Measurements from ENCODE around the gene CCNF. TPM values are rescaled to one million over a fixed set of nuclear protein-coding genes. Genes with fewer than 3 reads are reported as not detected.

CCNF gene
- total RNA-seq, 8 experiments from 2014 or later = 1.7 to 32.2 (median 6.8) TPM

Other genes with a start within 250 kb of the CCNF start
- 10 to 100 TPM in 1 of 8 experiments, 1 to 10 TPM in 6, under 1 TPM in 1; 0.61 to 12.2 (median 6.0) TPM for gene CASKIN1, start 232.8 kb upstream of the CCNF start, total RNA-seq
- 10 to 100 TPM; 25.9 to 59.8 (median 38.7) TPM for gene MLST8, start 224.0 kb upstream of the CCNF start, total RNA-seq
- gene BRICD5, start 218.6 kb upstream of the CCNF start, total RNA-seq = 10 to 100 TPM in 2 of 8 experiments, 1 to 10 TPM in 6; 1.1 to 15.1 (median 8.4) TPM
- gene PGP, start 214.6 kb upstream of the CCNF start, total RNA-seq = 10 to 100 TPM in 4 of 8 experiments, 1 to 10 TPM in 4; 6.5 to 14.9 (median 9.9) TPM
- 10 to 100 TPM; 15.4 to 32.4 (median 23.1) TPM for gene E4F1, start 205.9 kb upstream of the CCNF start, total RNA-seq
- 1 to 10 TPM in 6 of 8 experiments, under 1 TPM in 2; 0.61 to 3.0 (median 1.2) TPM for gene DNASE1L2, start 193.0 kb upstream of the CCNF start, total RNA-seq
- 10 to 100 TPM; 26.6 to 56.4 (median 32.6) TPM for gene ECI1, start 177.9 kb upstream of the CCNF start, total RNA-seq
- 100 to 1,000 TPM; 108 to 257 (median 163) TPM for gene RNPS1, start 161.3 kb upstream of the CCNF start, total RNA-seq
- gene ABCA3, start 88.7 kb upstream of the CCNF start, total RNA-seq = 10 to 100 TPM in 6 of 8 experiments, 1 to 10 TPM in 2; 2.1 to 41.4 (median 23.3) TPM
- gene TEDC2, start 30.7 kb downstream of the CCNF start, total RNA-seq = 10 to 100 TPM in 4 of 8 experiments, 1 to 10 TPM in 3, under 1 TPM in 1; 0.61 to 26.8 (median 10.0) TPM
- gene NTN3, start 41.9 kb downstream of the CCNF start, total RNA-seq = 1 to 10 TPM in 7 of 8 experiments, under 1 TPM in 1; 0.51 to 4.6 (median 1.4) TPM
- gene TBC1D24, start 45.7 kb downstream of the CCNF start, total RNA-seq = 10 to 100 TPM; 12.3 to 23.5 (median 14.7) TPM
- gene ATP6V0C, start 84.5 kb downstream of the CCNF start, total RNA-seq = 10 to 100 TPM; 24.7 to 75.3 (median 47.4) TPM
- gene AMDHD2, start 90.9 kb downstream of the CCNF start, total RNA-seq = 10 to 100 TPM in 6 of 8 experiments, 1 to 10 TPM in 2; 5.6 to 41.7 (median 14.4) TPM
- 1 to 10 TPM in 7 of 8 experiments, under 1 TPM in 1; 0.76 to 6.4 (median 2.5) TPM for gene CEMP1, start 102.0 kb downstream of the CCNF start, total RNA-seq
- gene PDPK1, start 108.6 kb downstream of the CCNF start, total RNA-seq = 10 to 100 TPM; 17.0 to 31.6 (median 26.2) TPM

Measured in motor neuron (in vitro differentiated cells).